Body of pancreas (tissue), 4 donors: Measurements from ENCODE around the gene ANKRD23. TPM values are rescaled to one million over a fixed set of nuclear protein-coding genes. Genes with fewer than 3 reads are reported as not detected.
"Not testable (repeated sequence)": the region's sequence is repeated elsewhere in the genome, so short reads cannot be mapped to it uniquely, and the experiment has no call there.

Experiments used
- ATAC-seq: fragments of 150-250 bp; one replicate; pipeline ENCODE4 v1.9.1; 2016
- DNase-seq, 4 donors: peaks; one replicate each; pipeline ENCODE4 v3.0.0-alpha.2; 2019
- H3K27ac ChIP-seq, 4 donors: fragments of 200-600 bp; sonication (generic); 1 replicate in 3 of 4; 2 replicates in 1 of 4; pipeline versions ENCODE4 v1.5.1 to v1.6.1; 2016 to 2019; ENCODE audit warnings: mild to moderate bottlenecking in 1 of 4, mixed read lengths in 1 of 4, moderate library complexity in 1 of 4
- H3K27me3 ChIP-seq, 2 donors: fragments of 200-600 bp; sonication (generic); one replicate each; pipeline ENCODE4 v1.6.0; 2016; ENCODE audit warnings: mild to moderate bottlenecking in 1 of 2
- H3K36me3 ChIP-seq, 2 donors: fragments of 200-600 bp; sonication (generic); replicated peaks in 1 of 2; 2 replicates each; pipeline ENCODE4 v1.5.1; 2016; ENCODE audit warnings: low read depth in 2 of 2; ENCODE audit not compliant: insufficient read depth in 1 of 2
- H3K4me1 ChIP-seq: fragments of 200-600 bp; sonication (generic); one replicate; pipeline ENCODE4 v1.6.0; 2016
- H3K4me3 ChIP-seq, 2 donors: fragments of 200-600 bp; sonication (generic); 1 replicate in 1 of 2; 2 replicates in 1 of 2; pipeline ENCODE4 v1.5.1; 2016 to 2019
- H3K9me3 ChIP-seq, 3 donors: fragments of 200-600 bp; sonication (generic); 1 replicate in 2 of 3; 2 replicates in 1 of 3; pipeline ENCODE4 v1.5.1; 2016
- CTCF ChIP-seq, 7 experiments: fragments of 450-650 bp in 4 of 7; fragments of 200-600 bp in 3 of 7; sonication (generic) in 3 of 7; IDR thresholded peaks; one replicate each; pipeline ENCODE4 v1.5.1; 2016 to 2019; ENCODE audit warnings: antibody characterized with exemption in 7 of 7
- POLR2A ChIP-seq, 3 donors: fragments of 450-650 bp; IDR thresholded peaks; one replicate each; pipeline ENCODE4 v1.6.1; 2016; ENCODE audit warnings: antibody characterized with exemption in 3 of 3, mild to moderate bottlenecking in 2 of 3
- WGBS, 2 donors: methylation state at CpG; one replicate each; pipeline ENCODE4 v1.1.5; 2017; 5-methylcytosine and 5-hydroxymethylcytosine counted together
- intact Hi-C: fragments of 100-400 bp; cut with DNase I; formaldehyde crosslinking; loops from one replicate; pipeline ENCODE4 v1.15.1; 2023
- total RNA-seq, 2 donors: library from RNA; depleted of rRNA; stranded (reverse); fragments of >200 nt; gene quantifications; one replicate each; pipeline ENCODE4 v1.1.0, GENCODE V29; 2016

ANKRD23 gene
- total RNA-seq, 2 donors from 2014 or later: 4.2 to 12.9 TPM

GRCh38 chr2:96799623-96799935, 44.2 kb downstream of the ANKRD23 start:
- Histone ChIP-seq H3K27ac (no peak overlapping the region), H3K36me3 (no peaks in the 10 kb centered on the region), H3K9me3 (no peaks in the 10 kb centered on the region), H3K4me1 (peaks cover 7% of the 10 kb centered on the region), H3K27me3 (no peaks in the 10 kb centered on the region), H3K4me3 (no peak overlapping the region)
- DNase-seq: no peak
- intact Hi-C loops: no loop called here
- 91 to 98% methylated on average over 7 to 8 of the region's 8 CpGs for whole genome bisulfite sequencing, 2 donors
- no peak for ATAC-seq
- no peak for TF ChIP-seq CTCF (IDR thresholded peaks at IDR 0.05)
- TF ChIP-seq POLR2A (IDR thresholded peaks at IDR 0.05): no peak

- ATAC-seq: no peak
- DNase-seq: no peak
- Histone ChIP-seq H3K36me3 (no peaks in the 10 kb centered on the region), H3K9me3 (no peaks in the 10 kb centered on the region), H3K4me3 (no peak overlapping the region), H3K27me3 (no peaks in the 10 kb centered on the region), H3K27ac (no peak overlapping the region), H3K4me1 (peaks cover 7% of the 10 kb centered on the region)
- intact Hi-C loops: no loop called here
- 88 to 89% methylated on average over 16 to 23 of the region's 23 CpGs for WGBS, 2 donors
- TF ChIP-seq POLR2A (IDR thresholded peaks at IDR 0.05) (no peak), CTCF (IDR thresholded peaks at IDR 0.05) (no peak)
Observed at GRCh38 chr2:96798733-96799622, 44.8 kb downstream of the ANKRD23 start.

GRCh38 chr2:96797066-96797625, 46.7 kb downstream of the ANKRD23 start:
- no peaks in the 10 kb centered on the region for H3K36me3 ChIP-seq
- TF ChIP-seq CTCF (IDR thresholded peaks at IDR 0.05) (no peak), POLR2A (IDR thresholded peaks at IDR 0.05) (no peak)
- intact Hi-C loops: no loop called here
- H3K9me3 ChIP-seq: no peaks in the 10 kb centered on the region
- DNase-seq: no peak
- ATAC-seq: no peak
- 90 to 96% methylated on average over 15 to 21 of the region's 23 CpGs for WGBS, 2 donors
- no peak overlapping the region for H3K27ac ChIP-seq
- H3K4me3 ChIP-seq: no peak overlapping the region
- H3K4me1 ChIP-seq: peaks cover 7% of the 10 kb centered on the region
- H3K27me3 ChIP-seq: no peaks in the 10 kb centered on the region

- WGBS, 2 donors: 80 to 90% methylated on average over 5 to 6 of the region's 6 CpGs
- H3K4me3 ChIP-seq, ATAC-seq, intact Hi-C loops, DNase-seq, H3K9me3 ChIP-seq, H3K27me3 ChIP-seq, H3K27ac ChIP-seq, H3K4me1 ChIP-seq, H3K36me3 ChIP-seq: not testable (repeated sequence)
Observed at GRCh38 chr2:96796497-96796896, 47.3 kb downstream of the ANKRD23 start.

GRCh38 chr2:96795076-96795475, 48.7 kb downstream of the ANKRD23 start:
- H3K4me1 ChIP-seq: no peaks in the 10 kb centered on the region
- no peak overlapping the region for H3K4me3 ChIP-seq
- no peak for DNase-seq
- no peak for ATAC-seq
- H3K27ac ChIP-seq: no peak overlapping the region
- no peaks in the 10 kb centered on the region for H3K9me3 ChIP-seq
- WGBS, 2 donors: 94% methylated on average over 6 of the region's 6 CpGs; no CpG with 5 or more reads in 1 of the 2 donors
- H3K27me3 ChIP-seq: no peaks in the 10 kb centered on the region
- H3K36me3 ChIP-seq: no peaks in the 10 kb centered on the region
- TF ChIP-seq POLR2A (IDR thresholded peaks at IDR 0.05) (no peak), CTCF (IDR thresholded peaks at IDR 0.05) (no peak)
- intact Hi-C loops: no loop called here
